SK-N-SH treated with all-trans-retinoic acid at 6 μM for 48 hours (cell line): ENCODE results near the gene TXNDC12.

Source experiments
- ATAC-seq: fragments of 200-7000 bp; cut with Tn5 transposase; 3 replicates; pipeline ENCODE4 v1.9.1; 2020; ENCODE audit warnings: mild to moderate bottlenecking, moderate library complexity
- ARNTL ChIP-seq: fragments of 450-650 bp; formaldehyde crosslinking; IDR thresholded peaks from 2 replicates; pipeline ENCODE4 v1.5.0; 2020; ENCODE audit warnings: low read depth, mild to moderate bottlenecking, moderate library complexity, borderline replicate concordance
- BACH2 ChIP-seq: fragments of 250-450 bp; sonication (Bioruptor Pico); IDR thresholded peaks from 2 replicates; pipeline ENCODE4 v1.9.0; 2021; ENCODE audit warnings: mild to moderate bottlenecking, borderline replicate concordance
- CREB5 ChIP-seq: fragments of 250-450 bp; sonication (Bioruptor Pico); IDR thresholded peaks from 2 replicates; pipeline ENCODE4 v1.5.1; 2020; ENCODE audit warnings: low read depth, mild to moderate bottlenecking, moderate library complexity
- CSRNP3 ChIP-seq: fragments of 250-450 bp; sonication (Bioruptor Pico); IDR thresholded peaks from 2 replicates; pipeline ENCODE4 v1.5.1; 2021; ENCODE audit warnings: mild to moderate bottlenecking, moderate library complexity
- GLIS3 ChIP-seq: fragments of 250-450 bp; sonication (Bioruptor Pico); IDR thresholded peaks from 2 replicates; pipeline ENCODE4 v1.5.0; 2020; ENCODE audit warnings: mild to moderate bottlenecking, moderate library complexity
- ISL1 ChIP-seq: fragments of 250-450 bp; sonication (Bioruptor Pico); IDR thresholded peaks from 2 replicates; pipeline ENCODE4 v2.1.2; 2022; ENCODE audit warnings: mild to moderate bottlenecking, moderate library complexity
- OSR1 ChIP-seq: fragments of 250-450 bp; sonication (Bioruptor Pico); IDR thresholded peaks from 2 replicates; pipeline ENCODE4 v1.8.0; 2022; ENCODE audit warnings: moderate library complexity, mild to moderate bottlenecking, inconsistent platforms
- PATZ1 ChIP-seq: fragments of 250-450 bp; sonication (Bioruptor Pico); IDR thresholded peaks from 2 replicates; pipeline ENCODE4 v1.8.0; 2020; ENCODE audit warnings: mild to moderate bottlenecking, moderate library complexity, borderline replicate concordance
- POU6F1 ChIP-seq: fragments of 250-450 bp; sonication (Bioruptor Pico); IDR thresholded peaks from 2 replicates; pipeline ENCODE4 v1.8.0; 2021; ENCODE audit warnings: low read depth, mild to moderate bottlenecking, moderate library complexity, borderline replicate concordance
- PPARA ChIP-seq: fragments of 250-450 bp; sonication (Bioruptor Pico); IDR thresholded peaks from 2 replicates; pipeline ENCODE4 v1.5.0; 2020; ENCODE audit warnings: mild to moderate bottlenecking, borderline replicate concordance
- RARB ChIP-seq: fragments of 250-450 bp; sonication (Bioruptor Pico); IDR thresholded peaks from 2 replicates; pipeline ENCODE4 v1.8.0; 2021; ENCODE audit warnings: mild to moderate bottlenecking, moderate library complexity
- TCF4 ChIP-seq: fragments of 250-450 bp; sonication (Bioruptor Pico); IDR thresholded peaks from 2 replicates; pipeline ENCODE4 v1.8.0; 2021; ENCODE audit warnings: mild to moderate bottlenecking, moderate library complexity, borderline replicate concordance
- TOX ChIP-seq: fragments of 250-450 bp; sonication (Bioruptor Pico); IDR thresholded peaks from 2 replicates; pipeline ENCODE4 v1.8.0; 2021; ENCODE audit warnings: mild to moderate bottlenecking, moderate library complexity, borderline replicate concordance
- TSHZ2 ChIP-seq: fragments of 250-450 bp; sonication (Bioruptor Pico); IDR thresholded peaks from 2 replicates; pipeline ENCODE4 v1.5.0; 2020; ENCODE audit warnings: mild to moderate bottlenecking, moderate library complexity
- ZC3H10 ChIP-seq: fragments of 250-450 bp; sonication (Bioruptor Pico); IDR thresholded peaks from 2 replicates; pipeline ENCODE4 v1.5.1; 2021; ENCODE audit warnings: mild to moderate bottlenecking, moderate library complexity
- ZFP3 ChIP-seq: fragments of 250-450 bp; sonication (Bioruptor Pico); IDR thresholded peaks from 2 replicates; pipeline ENCODE4 v1.5.0; 2020; ENCODE audit warnings: mild to moderate bottlenecking, moderate library complexity
- ZFP30 ChIP-seq: fragments of 450-650 bp; formaldehyde crosslinking; IDR thresholded peaks from 2 replicates; pipeline ENCODE4 v1.5.0; 2022; ENCODE audit warnings: mild to moderate bottlenecking, moderate library complexity
- ZNF565 ChIP-seq: fragments of 450-650 bp; formaldehyde crosslinking; conservative IDR thresholded peaks from 2 replicates; pipeline ENCODE4 v1.5.0; 2020; ENCODE audit warnings: low read depth, mild to moderate bottlenecking, moderate library complexity
- ZNF70 ChIP-seq: fragments of 450-650 bp; formaldehyde crosslinking; IDR thresholded peaks from 2 replicates; pipeline ENCODE4 v1.5.0; 2020; ENCODE audit warnings: mild to moderate bottlenecking, moderate library complexity
- ZNF8 ChIP-seq: fragments of 450-650 bp; formaldehyde crosslinking; IDR thresholded peaks from 2 replicates; pipeline ENCODE4 v1.5.0; 2020; ENCODE audit warnings: mild to moderate bottlenecking, moderate library complexity

Gene TXNDC12

GRCh38 chr1:52041551-52042185 lies 13.3 kb downstream of the TXNDC12 start:
- TF ChIP-seq ZC3H10 (CRISPR knock-in tag) = no peak
- no peak for TF ChIP-seq TOX
- TF ChIP-seq ZNF565 (CRISPR knock-in tag) = no peak
- no peak for TF ChIP-seq ZNF8
- no peak for TF ChIP-seq PATZ1
- TF ChIP-seq CSRNP3 (CRISPR knock-in tag) = no peak
- no peak for TF ChIP-seq ZFP3 (CRISPR knock-in tag)
- TF ChIP-seq RARB (CRISPR knock-in tag) = no peak
- no peak for TF ChIP-seq ISL1 (CRISPR knock-in tag)
- no peak for TF ChIP-seq ARNTL (CRISPR knock-in tag)
- no peak for TF ChIP-seq TCF4 (CRISPR knock-in tag)
- no peak for TF ChIP-seq ZNF70 (CRISPR knock-in tag)
- no peak for TF ChIP-seq POU6F1 (CRISPR knock-in tag)
- TF ChIP-seq PPARA (CRISPR knock-in tag) = no peak
- no peak for TF ChIP-seq TSHZ2 (CRISPR knock-in tag)
- TF ChIP-seq ZFP30 = no peak
- TF ChIP-seq OSR1 (CRISPR knock-in tag) = no peak
- TF ChIP-seq BACH2 (CRISPR knock-in tag) = no peak
- no peak for TF ChIP-seq CREB5 (CRISPR knock-in tag)
- TF ChIP-seq GLIS3 (CRISPR knock-in tag) = no peak
- no peak for ATAC-seq

- no peak for ATAC-seq
Observed at GRCh38 chr1:52037909-52038308, 17.1 kb downstream of the TXNDC12 start.

GRCh38 chr1:52037402-52037814 lies 17.6 kb downstream of the TXNDC12 start:
- no peak for ATAC-seq
- TF ChIP-seq ZNF565 (CRISPR knock-in tag) (no peak), ZFP30 (no peak), BACH2 (CRISPR knock-in tag) (no peak), ZNF70 (CRISPR knock-in tag) (no peak), PATZ1 (no peak), ARNTL (CRISPR knock-in tag) (no peak), CREB5 (CRISPR knock-in tag) (no peak), ZC3H10 (CRISPR knock-in tag) (no peak), ISL1 (CRISPR knock-in tag) (no peak), TSHZ2 (CRISPR knock-in tag) (no peak)

More at GRCh38 chr1:52037909-52038308, 17.1 kb downstream of the TXNDC12 start:
- TF ChIP-seq BACH2 (CRISPR knock-in tag) = no peak
